IMR-90 (cell line): Measurements from ENCODE around the gene LARP4B.

Source experiments
- CEBPB ChIP-seq: IDR thresholded peaks from 2 replicates; pipeline ENCODE4 v1.6.1; 2012; ENCODE audit warnings: low read depth, low read length, improper control_type of control experiment
- CTCF ChIP-seq: conservative IDR thresholded peaks from 2 replicates; pipeline ENCODE4 v1.5.1; 2012; ENCODE audit warnings: mild to moderate bottlenecking, low read depth, low read length, improper control_type of control experiment
- MAZ ChIP-seq: IDR thresholded peaks from 2 replicates; pipeline ENCODE4 v1.6.1; 2012; ENCODE audit warnings: low read depth, mild to moderate bottlenecking, low read length, improper control_type of control experiment, moderate library complexity, borderline replicate concordance
- MXI1 ChIP-seq: IDR thresholded peaks from 2 replicates; pipeline ENCODE4 v1.6.1; 2012; ENCODE audit warnings: low read depth, mild to moderate bottlenecking, low read length, moderate library complexity, borderline replicate concordance
- POLR2A ChIP-seq: IDR thresholded peaks from 2 replicates; pipeline ENCODE4 v1.6.1; 2012; ENCODE audit warnings: mild to moderate bottlenecking, low read depth, low read length
- RCOR1 ChIP-seq: IDR thresholded peaks from 2 replicates; pipeline ENCODE4 v1.6.1; 2012; ENCODE audit warnings: mild to moderate bottlenecking, low read length, improper control_type of control experiment; ENCODE audit not compliant: insufficient replicate concordance
- RFX5 ChIP-seq: IDR thresholded peaks from 2 replicates; pipeline ENCODE4 v1.8.0; 2012; ENCODE audit warnings: low read depth, mild to moderate bottlenecking, low read length, moderate library complexity

- TF ChIP-seq CTCF = no peak
- TF ChIP-seq RFX5 = no peak
- no peak for TF ChIP-seq RCOR1
- no peak for TF ChIP-seq POLR2A
- no peak for TF ChIP-seq CEBPB
- TF ChIP-seq MXI1 = no peak
- no peak for TF ChIP-seq MAZ
Observed at GRCh38 chr10:844552-844951, 87.0 kb downstream of the LARP4B start.
